Activated T-helper 1 cell treated with anti-CD3 and anti-CD28 coated beads, Interleukin-12 subunit alpha, Interleukin-12 subunit beta, Interleukin-2, Interleukin-4 antibody, amounts not matched to agents 30 ng/mL and 10 ng/mL and 1 ng/mL, durations not matched to agents 14 hours and 24 hours and 36 hours (primary cell): ENCODE results near the gene GLRA1. TPM values are rescaled to one million over a fixed set of nuclear protein-coding genes. Genes with fewer than 3 reads are reported as not detected.

ENCODE experiments used
- DNase-seq: peaks from one replicate; pipeline ENCODE4 v3.0.0; 2021; ENCODE audit warnings: low spot score
- H3K27ac Mint-ChIP-seq: one replicate; pipeline ENCODE4 v1.8.0; 2021; ENCODE audit warnings: mild to moderate bottlenecking, mixed read lengths
- H3K27me3 Mint-ChIP-seq: one replicate; pipeline ENCODE4 v1.8.0; 2022; ENCODE audit warnings: mild to moderate bottlenecking, moderate library complexity, mixed read lengths; ENCODE audit not compliant: insufficient read depth
- H3K36me3 Mint-ChIP-seq: one replicate; pipeline ENCODE4 v1.8.0; 2021; ENCODE audit warnings: low read depth, mixed read lengths
- H3K4me1 Mint-ChIP-seq: one replicate; pipeline ENCODE4 v1.8.0; 2021; ENCODE audit warnings: low read depth, mixed read lengths
- H3K4me3 Mint-ChIP-seq: one replicate; pipeline ENCODE4 v1.8.0; 2021; ENCODE audit warnings: mild to moderate bottlenecking, moderate library complexity, mixed read lengths
- H3K9me3 Mint-ChIP-seq: one replicate; pipeline ENCODE4 v1.8.0; 2021; ENCODE audit warnings: mixed read lengths
- intact Hi-C: fragments of 100-400 bp; cut with micrococcal nuclease; formaldehyde crosslinking; loops from one replicate; pipeline ENCODE4 v1.15.1; 2024
- total RNA-seq: library from RNA; stranded (reverse); gene quantifications from 2 replicates; pipeline ENCODE4 v1.2.3, GENCODE V29; 2022

The GLRA1 gene
- total RNA-seq, 1 donor from 2014 or later, result not detected

DNA sequence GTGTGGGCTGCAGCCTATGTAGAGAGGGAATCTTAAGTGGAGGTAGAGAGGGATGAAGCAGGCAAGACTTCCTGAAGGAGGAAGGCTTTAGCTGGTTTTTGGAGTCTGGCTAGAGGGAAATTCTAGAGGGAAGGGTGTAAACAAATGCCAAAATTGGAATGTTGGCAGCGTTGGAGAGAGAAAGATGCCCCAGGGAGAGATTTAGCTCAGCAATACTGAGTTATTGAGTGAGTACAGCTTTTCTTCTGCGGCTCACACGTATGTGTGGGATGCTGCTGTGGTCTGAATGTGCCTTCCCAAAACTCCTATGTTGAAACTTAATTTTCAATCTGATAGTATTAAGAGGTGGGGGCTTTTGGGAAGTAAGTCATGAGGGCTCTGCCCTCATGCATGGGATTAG is 24.5 kb upstream of the GLRA1 start:
- intact Hi-C loops, result no loop called here
- Mint-ChIP-seq H3K4me3 (no peak overlapping the region), H3K9me3 (no peaks in the 10 kb centered on the region), H3K4me1 (no peaks in the 10 kb centered on the region), H3K36me3 (no peaks in the 10 kb centered on the region), H3K27ac (no peak overlapping the region), H3K27me3 (peaks cover 5% of the 10 kb centered on the region)
- no peak for DNase-seq

DNA sequence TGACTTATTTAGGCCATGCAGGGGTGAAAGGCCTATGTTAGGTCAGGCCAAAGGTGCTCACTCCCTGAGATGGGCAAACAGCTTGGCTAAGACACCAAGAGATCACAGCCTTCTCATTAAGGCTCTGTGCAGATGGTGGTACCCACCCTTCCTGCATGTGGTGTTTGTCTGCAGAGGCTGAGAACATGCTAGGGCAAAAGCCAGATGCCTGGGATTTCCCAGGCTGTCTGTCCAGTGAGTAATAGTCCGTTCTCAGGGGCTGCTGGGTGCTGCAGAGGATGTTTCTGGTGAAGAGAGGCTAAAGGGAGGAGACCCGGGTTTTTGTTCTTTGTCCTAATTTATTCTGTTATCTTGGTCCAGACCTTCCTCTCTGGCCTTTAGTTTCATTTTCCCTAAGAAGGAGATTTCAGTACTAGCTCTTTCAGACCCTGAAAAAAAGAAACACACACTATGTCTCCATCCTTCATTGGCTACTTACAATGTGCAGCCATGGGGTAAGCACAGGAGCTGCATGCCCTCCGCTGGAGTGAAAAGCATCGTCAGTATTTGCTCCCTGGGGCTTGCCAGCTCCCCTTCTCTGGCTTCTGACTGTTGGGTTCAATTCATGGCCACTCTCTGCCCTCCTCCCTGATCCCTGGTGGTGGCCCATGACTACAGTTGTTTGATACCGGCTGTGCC is 23.4 kb upstream of the GLRA1 start:
- no peaks in the 10 kb centered on the region for H3K9me3 Mint-ChIP-seq
- no peaks in the 10 kb centered on the region for H3K4me1 Mint-ChIP-seq
- no peaks in the 10 kb centered on the region for H3K36me3 Mint-ChIP-seq
- H3K27ac Mint-ChIP-seq, result no peak overlapping the region
- H3K4me3 Mint-ChIP-seq, result no peak overlapping the region
- H3K27me3 Mint-ChIP-seq, result peaks cover 5% of the 10 kb centered on the region
- DNase-seq, result no peak
- intact Hi-C loops, result no loop called here

DNA sequence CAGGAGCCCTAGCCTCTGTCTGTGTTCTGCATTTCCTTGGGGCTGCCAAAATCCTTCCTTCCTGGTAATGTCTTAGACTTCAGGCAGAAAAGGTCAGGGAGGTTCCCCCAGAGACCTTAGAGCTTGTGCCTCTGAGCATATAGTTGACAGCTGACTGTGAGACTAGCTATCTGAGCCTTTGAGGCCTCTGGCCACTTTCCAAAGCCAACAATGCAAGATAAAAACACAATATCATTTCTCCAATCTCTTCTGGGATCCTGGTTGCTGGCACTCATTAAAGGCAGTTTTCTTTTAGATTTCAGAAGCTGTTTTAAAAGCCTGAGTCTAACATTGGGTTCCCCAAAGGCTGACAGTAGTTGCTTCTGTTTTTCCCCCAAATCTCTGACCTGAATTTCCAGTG is 13.2 kb upstream of the GLRA1 start:
- H3K36me3 Mint-ChIP-seq, result no peaks in the 10 kb centered on the region
- H3K4me1 Mint-ChIP-seq, result no peaks in the 10 kb centered on the region
- no peak overlapping the region for H3K4me3 Mint-ChIP-seq
- no peaks in the 10 kb centered on the region for H3K27me3 Mint-ChIP-seq
- peaks cover 7% of the 10 kb centered on the region for H3K9me3 Mint-ChIP-seq
- no peak for DNase-seq
- H3K27ac Mint-ChIP-seq, result no peak overlapping the region
- intact Hi-C loops, result no loop called here

DNA sequence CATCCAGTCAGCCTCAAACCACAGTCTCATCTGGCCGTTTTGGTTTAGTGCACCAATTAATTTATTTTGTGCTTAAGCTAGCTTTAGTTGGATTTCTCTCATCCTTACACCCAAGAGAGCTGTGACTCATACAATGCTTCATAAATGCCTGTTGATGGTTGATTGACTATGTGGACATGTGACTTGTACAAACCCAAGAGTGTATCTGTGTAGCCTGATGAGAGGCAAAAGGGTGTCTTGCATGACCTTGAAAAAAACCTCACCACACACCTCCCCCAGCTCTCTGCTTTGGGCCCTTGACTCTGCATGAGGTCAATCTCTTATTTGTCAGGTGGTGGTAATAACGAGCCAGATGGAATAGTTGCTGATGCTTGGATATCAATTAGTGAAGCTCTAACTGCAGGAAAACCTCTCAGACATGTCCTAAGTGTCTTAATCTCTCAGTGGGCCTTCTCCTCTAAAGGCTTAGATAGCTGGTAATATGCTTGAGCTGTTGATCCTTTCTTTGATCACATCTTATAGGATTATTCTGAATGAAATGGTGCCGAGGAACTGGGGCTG is 10.6 kb upstream of the GLRA1 start:
- DNase-seq, result no peak
- no peaks in the 10 kb centered on the region for H3K27me3 Mint-ChIP-seq
- no peak overlapping the region for H3K4me3 Mint-ChIP-seq
- no peaks in the 10 kb centered on the region for H3K4me1 Mint-ChIP-seq
- H3K27ac Mint-ChIP-seq, result no peak overlapping the region
- peaks cover 22% of the 10 kb centered on the region for H3K9me3 Mint-ChIP-seq
- intact Hi-C loops, result no loop called here
- H3K36me3 Mint-ChIP-seq, result no peaks in the 10 kb centered on the region

DNA sequence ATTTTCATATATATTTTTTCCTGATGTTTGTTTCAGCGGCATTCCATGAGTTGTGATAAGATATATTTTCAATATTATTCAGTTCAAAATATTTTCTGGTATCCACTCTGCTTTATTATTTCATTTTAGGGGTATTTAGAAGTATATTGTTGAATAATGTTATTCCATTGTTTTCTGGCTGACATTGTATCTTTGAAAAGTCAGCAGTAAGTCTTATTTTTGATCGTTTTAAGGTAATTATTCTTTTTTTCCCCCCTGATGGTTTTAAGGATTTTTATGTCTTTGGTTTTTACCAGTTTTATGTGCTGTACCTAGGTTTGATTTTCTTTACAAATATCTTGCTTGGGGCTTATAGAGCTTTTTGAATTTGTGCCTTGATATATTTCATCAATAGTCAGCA is 6.6 kb upstream of the GLRA1 start:
- no peaks in the 10 kb centered on the region for H3K36me3 Mint-ChIP-seq
- no peaks in the 10 kb centered on the region for H3K27me3 Mint-ChIP-seq
- intact Hi-C loops, result no loop called here
- peaks cover 22% of the 10 kb centered on the region for H3K9me3 Mint-ChIP-seq
- DNase-seq, result no peak
- H3K4me3 Mint-ChIP-seq, result no peak overlapping the region
- no peak overlapping the region for H3K27ac Mint-ChIP-seq
- no peaks in the 10 kb centered on the region for H3K4me1 Mint-ChIP-seq

DNA sequence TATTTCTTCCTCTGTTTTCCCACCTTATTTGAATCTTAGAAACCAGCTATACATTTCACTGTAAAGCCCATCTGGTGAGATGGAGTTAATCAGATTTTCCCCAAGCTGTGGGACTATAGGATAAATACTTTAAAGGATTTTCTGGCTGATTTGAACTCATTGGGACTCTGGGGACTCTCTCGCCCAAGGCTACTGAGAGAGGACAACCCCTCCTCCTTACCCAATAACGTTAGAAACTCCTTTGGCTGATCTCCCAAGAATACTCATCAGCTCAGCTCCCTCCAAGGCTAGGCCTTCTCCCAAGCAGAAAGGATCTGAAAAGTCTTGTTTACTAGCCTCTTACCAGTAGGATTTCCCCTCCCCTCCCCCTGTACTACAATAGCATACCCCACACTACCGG is 1.5 kb upstream of the GLRA1 start:
- peaks cover 2% of the 10 kb centered on the region for H3K27me3 Mint-ChIP-seq
- H3K36me3 Mint-ChIP-seq, result no peaks in the 10 kb centered on the region
- H3K4me1 Mint-ChIP-seq, result no peaks in the 10 kb centered on the region
- H3K27ac Mint-ChIP-seq, result no peak overlapping the region
- peaks cover 2% of the 10 kb centered on the region for H3K9me3 Mint-ChIP-seq
- intact Hi-C loops, result no loop called here
- H3K4me3 Mint-ChIP-seq, result no peak overlapping the region
- no peak for DNase-seq

DNA sequence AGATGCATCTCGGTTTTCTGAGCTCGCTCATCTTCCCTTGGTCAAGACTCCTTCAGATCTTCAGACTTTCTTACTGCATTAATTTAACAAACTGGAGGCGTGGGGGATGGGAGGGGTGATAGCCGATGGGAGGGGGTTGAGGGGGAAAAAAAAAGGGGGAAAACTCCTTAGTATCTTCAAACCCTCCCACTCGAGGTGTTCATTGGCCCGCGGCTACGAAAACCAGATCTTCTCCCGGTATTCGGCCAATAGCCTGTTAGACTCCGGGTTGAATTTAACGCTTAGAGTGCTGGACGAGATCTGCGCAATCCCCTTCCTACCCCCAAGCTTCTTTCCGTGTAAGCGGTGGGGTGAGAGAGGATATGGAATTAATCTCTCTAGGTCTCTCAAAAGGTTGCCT is 689 bp upstream of the GLRA1 start:
- H3K9me3 Mint-ChIP-seq, result no peaks in the 10 kb centered on the region
- H3K36me3 Mint-ChIP-seq, result no peaks in the 10 kb centered on the region
- intact Hi-C loops, result no loop called here
- H3K4me3 Mint-ChIP-seq, result no peak overlapping the region
- H3K4me1 Mint-ChIP-seq, result no peaks in the 10 kb centered on the region
- no peak overlapping the region for H3K27ac Mint-ChIP-seq
- peaks cover 2% of the 10 kb centered on the region for H3K27me3 Mint-ChIP-seq
- DNase-seq, result no peak

DNA sequence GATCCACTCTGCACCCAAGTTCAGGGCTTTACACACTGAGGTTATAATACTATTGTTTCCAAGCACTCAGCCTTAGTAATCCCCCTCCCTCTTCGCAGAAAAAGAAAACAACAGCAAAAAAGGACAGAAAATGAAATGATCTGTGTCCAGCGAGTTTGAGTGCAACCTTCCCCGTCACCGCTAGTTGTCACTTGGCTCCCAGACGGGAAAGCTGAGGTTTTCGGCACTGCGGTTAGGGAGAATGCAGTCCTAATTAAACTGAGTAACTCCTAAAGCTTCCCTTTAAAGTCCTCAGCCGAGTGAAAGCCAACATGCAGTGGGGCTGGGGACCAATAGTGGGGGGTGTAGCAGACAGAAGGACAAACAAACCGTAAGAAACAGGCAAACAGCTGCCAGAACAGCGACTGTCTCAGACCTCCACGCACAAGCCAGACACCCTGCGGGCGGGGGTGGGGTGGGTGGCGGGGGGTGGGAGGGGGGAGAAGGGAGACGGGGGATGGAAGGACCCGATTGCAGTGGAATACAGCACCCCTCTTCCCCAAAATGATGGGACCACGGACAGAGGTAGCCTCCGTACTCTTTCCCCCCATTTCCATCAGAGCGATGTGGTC is 680 bp downstream of the GLRA1 start:
- Mint-ChIP-seq H3K9me3 (no peaks in the 10 kb centered on the region), H3K27ac (no peak overlapping the region), H3K4me1 (no peaks in the 10 kb centered on the region), H3K36me3 (no peaks in the 10 kb centered on the region), H3K27me3 (peaks cover 2% of the 10 kb centered on the region), H3K4me3 (no peak overlapping the region)
- intact Hi-C loops, result no loop called here
- no peak for DNase-seq

DNA sequence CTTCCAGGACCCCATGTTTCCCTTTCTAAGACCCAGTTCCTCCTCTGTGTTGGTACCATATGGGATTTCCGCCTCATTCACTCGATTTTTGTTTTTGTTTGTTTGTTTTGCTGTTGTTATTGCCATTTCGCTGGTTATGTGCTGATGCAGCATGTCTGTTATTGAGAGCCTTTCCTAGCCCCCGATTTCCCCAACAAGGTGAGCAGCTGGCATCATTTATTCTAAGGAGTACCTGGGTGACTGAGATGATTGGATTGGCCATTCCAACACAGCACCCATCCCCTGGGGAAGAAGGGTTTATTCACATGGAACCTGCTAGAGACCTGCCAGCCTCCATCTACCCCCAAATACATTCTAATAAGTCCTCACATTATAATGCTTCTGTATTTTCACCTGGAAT is 2.7 kb downstream of the GLRA1 start:
- Mint-ChIP-seq H3K4me3 (no peak overlapping the region), H3K27ac (no peak overlapping the region), H3K9me3 (no peaks in the 10 kb centered on the region), H3K36me3 (no peaks in the 10 kb centered on the region), H3K4me1 (no peaks in the 10 kb centered on the region), H3K27me3 (peaks cover 2% of the 10 kb centered on the region)
- intact Hi-C loops, result no loop called here
- DNase-seq, result no peak

DNA sequence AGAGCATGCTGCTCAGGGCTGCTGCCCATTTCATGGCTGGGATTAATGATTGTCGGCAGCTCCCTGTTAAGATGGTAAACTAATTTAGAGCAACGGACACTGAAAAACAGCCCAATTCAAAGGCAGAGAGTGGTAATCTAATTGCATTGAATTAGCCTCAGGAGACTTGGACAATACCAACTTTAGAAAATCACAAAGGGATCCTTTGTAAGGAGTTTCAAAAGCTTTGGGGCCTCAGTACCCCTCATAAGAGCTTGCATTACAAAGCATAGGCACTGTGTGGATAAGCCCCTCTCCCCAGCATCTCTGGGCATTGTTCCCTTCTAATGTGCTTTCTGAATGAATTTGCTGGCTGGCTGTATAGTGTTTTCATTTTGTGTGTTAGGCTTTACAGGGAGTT is 6.7 kb downstream of the GLRA1 start:
- Mint-ChIP-seq H3K4me3 (no peak overlapping the region), H3K9me3 (no peaks in the 10 kb centered on the region), H3K27me3 (peaks cover 5% of the 10 kb centered on the region), H3K27ac (no peak overlapping the region), H3K4me1 (no peaks in the 10 kb centered on the region), H3K36me3 (no peaks in the 10 kb centered on the region)
- no peak for DNase-seq
- intact Hi-C loops, result no loop called here

DNA sequence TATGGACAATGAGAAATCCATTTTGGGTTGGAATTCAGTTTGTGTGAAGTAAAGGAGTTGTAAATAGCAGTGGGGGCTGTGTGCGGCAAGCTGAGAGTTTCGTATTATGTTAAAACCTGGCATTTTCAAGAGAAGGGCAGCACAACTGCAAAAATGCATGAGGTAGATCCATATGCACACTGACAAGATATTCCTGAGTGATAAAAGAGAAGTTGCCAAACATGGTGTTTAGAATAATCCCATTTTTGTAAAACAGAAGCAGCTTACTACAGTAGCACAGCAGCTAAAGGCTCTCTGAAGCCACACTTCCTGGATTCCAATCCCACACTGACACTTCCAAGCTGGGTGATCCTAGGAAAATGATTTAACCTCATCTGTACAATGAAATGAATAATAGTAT is 11.2 kb downstream of the GLRA1 start:
- no peak overlapping the region for H3K4me3 Mint-ChIP-seq
- intact Hi-C loops, result no loop called here
- H3K36me3 Mint-ChIP-seq, result no peaks in the 10 kb centered on the region
- H3K27ac Mint-ChIP-seq, result no peak overlapping the region
- DNase-seq, result no peak
- H3K9me3 Mint-ChIP-seq, result no peaks in the 10 kb centered on the region
- peaks cover 5% of the 10 kb centered on the region for H3K27me3 Mint-ChIP-seq
- H3K4me1 Mint-ChIP-seq, result no peaks in the 10 kb centered on the region

DNA sequence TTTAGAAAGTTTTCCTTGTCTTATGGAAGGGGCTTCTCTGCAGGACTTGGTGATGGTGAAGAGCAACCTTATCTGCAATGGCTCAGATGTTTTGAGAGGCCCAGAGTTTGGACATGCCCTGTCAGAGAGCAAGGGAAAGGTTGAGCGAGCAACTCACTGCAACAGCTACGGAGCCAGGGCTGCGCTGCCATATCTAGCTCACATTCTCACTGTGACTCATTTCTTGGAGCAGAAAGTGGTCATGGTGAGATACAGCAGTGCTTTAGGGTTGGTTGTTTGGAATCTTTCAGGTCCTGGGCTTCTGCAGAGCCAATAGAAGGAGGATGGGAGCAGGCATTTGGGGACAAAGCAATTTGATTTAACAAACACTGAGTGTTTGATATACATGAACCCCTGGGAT is 12.3 kb downstream of the GLRA1 start:
- intact Hi-C loops, result no loop called here
- H3K27me3 Mint-ChIP-seq, result peaks cover 5% of the 10 kb centered on the region

DNA sequence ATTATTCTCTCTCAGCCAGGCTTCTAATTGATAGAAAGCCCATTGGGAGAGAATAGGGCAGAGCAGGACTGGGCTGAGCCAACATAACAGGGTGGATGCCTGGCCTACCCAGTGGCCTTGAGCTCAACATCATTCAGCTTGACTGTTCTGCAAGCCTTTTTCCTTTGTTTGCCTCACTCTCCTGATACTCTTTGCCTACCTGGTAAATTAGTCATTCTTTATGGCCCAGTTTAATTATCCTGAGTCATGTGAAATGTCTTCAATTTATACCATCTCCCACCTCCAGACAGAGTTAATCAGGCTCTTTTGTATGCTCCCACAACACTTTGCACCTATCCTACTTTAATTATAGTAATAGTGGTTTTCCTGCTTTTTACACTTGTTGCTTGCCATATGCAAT is 13.6 kb downstream of the GLRA1 start:
- Mint-ChIP-seq H3K27me3 (peaks cover 4% of the 10 kb centered on the region), H3K9me3 (no peaks in the 10 kb centered on the region), H3K4me3 (no peak overlapping the region), H3K36me3 (no peaks in the 10 kb centered on the region), H3K4me1 (no peaks in the 10 kb centered on the region), H3K27ac (no peak overlapping the region)
- no peak for DNase-seq
- intact Hi-C loops, result no loop called here

More for the DNA sequence above, 12.3 kb downstream of the GLRA1 start:
- H3K9me3 Mint-ChIP-seq, result no peaks in the 10 kb centered on the region
- H3K36me3 Mint-ChIP-seq, result no peaks in the 10 kb centered on the region
- H3K4me1 Mint-ChIP-seq, result no peaks in the 10 kb centered on the region
- DNase-seq, result no peak
- H3K27ac Mint-ChIP-seq, result no peak overlapping the region
- H3K4me3 Mint-ChIP-seq, result no peak overlapping the region
